IPS-15b (cell line): ENCODE data around the gene CCDC192.
"Not testable (repeated sequence)": the region's sequence is repeated elsewhere in the genome, so short reads cannot be mapped to it uniquely, and the experiment has no call there.

Experiments used
- H3K27me3 ChIP-seq: one replicate; pipeline ENCODE4 v1.6.1; 2013; ENCODE audit warnings: low read length; ENCODE audit not compliant: control insufficient read depth, insufficient read depth
- H3K36me3 ChIP-seq: one replicate; pipeline ENCODE4 v1.6.1; 2013; ENCODE audit warnings: low read length; ENCODE audit not compliant: control insufficient read depth, insufficient read depth
- H3K4me1 ChIP-seq: one replicate; pipeline ENCODE4 v1.6.1; 2013; ENCODE audit warnings: mild to moderate bottlenecking, low read length; ENCODE audit not compliant: control insufficient read depth, insufficient read depth
- H3K4me3 ChIP-seq: one replicate; pipeline ENCODE4 v1.5.1; 2013; ENCODE audit warnings: low read depth, low read length
- H3K9ac ChIP-seq: one replicate; pipeline ENCODE4 v1.6.1; 2013; ENCODE audit warnings: low read depth, mild to moderate bottlenecking, low read length
- H3K9me3 ChIP-seq: one replicate; pipeline ENCODE4 v1.6.1; 2013; ENCODE audit warnings: mild to moderate bottlenecking, low read length; ENCODE audit not compliant: control insufficient read depth, insufficient read depth

The CCDC192 gene

GRCh38 chr5:127702926-127703561 is at the start of gene CCDC192:
Gene CCDC192, plus strand, starts transcription at chr5:127703391. Its CDS starts 55 bp downstream, at chr5:127703446.
- no peak within 1 kb of the TSS for H3K9ac ChIP-seq
- no peaks in the 10 kb centered on the region for H3K9me3 ChIP-seq
- H3K36me3 ChIP-seq, result no peaks in the 10 kb centered on the region
- no peaks in the 10 kb centered on the region for H3K4me1 ChIP-seq
- H3K27me3 ChIP-seq, result no peaks in the 10 kb centered on the region
- H3K4me3 ChIP-seq, result no peak within 1 kb of the TSS

- Histone ChIP-seq H3K4me1 (peaks cover 2% of the 10 kb centered on the region), H3K9me3 (no peaks in the 10 kb centered on the region), H3K9ac (no peak overlapping the region), H3K36me3 (no peaks in the 10 kb centered on the region), H3K27me3 (no peaks in the 10 kb centered on the region), H3K4me3 (no peak overlapping the region)
Observed at GRCh38 chr5:127656825-127657224, 46.4 kb upstream of the CCDC192 start.

- Histone ChIP-seq H3K4me3 (no peak overlapping the region), H3K4me1 (peaks cover 2% of the 10 kb centered on the region), H3K9ac (no peak overlapping the region), H3K9me3 (no peaks in the 10 kb centered on the region), H3K36me3 (no peaks in the 10 kb centered on the region), H3K27me3 (no peaks in the 10 kb centered on the region)
Observed at GRCh38 chr5:127660047-127660733, 43.0 kb upstream of the CCDC192 start.

GRCh38 chr5:127664093-127664492 is 39.1 kb upstream of the CCDC192 start:
- H3K27me3 ChIP-seq, result no peaks in the 10 kb centered on the region
- H3K36me3 ChIP-seq, result no peaks in the 10 kb centered on the region
- H3K9ac ChIP-seq, result no peak overlapping the region

GRCh38 chr5:127665641-127666040 is 37.5 kb upstream of the CCDC192 start:
- H3K9me3 ChIP-seq, result no peaks in the 10 kb centered on the region
- H3K4me3 ChIP-seq, result no peak overlapping the region
- no peaks in the 10 kb centered on the region for H3K4me1 ChIP-seq
- H3K27me3 ChIP-seq, result no peaks in the 10 kb centered on the region
- H3K36me3 ChIP-seq, result no peaks in the 10 kb centered on the region
- H3K9ac ChIP-seq, result no peak overlapping the region

More at GRCh38 chr5:127664093-127664492, 39.1 kb upstream of the CCDC192 start:
- Histone ChIP-seq H3K4me1 (peaks cover 2% of the 10 kb centered on the region), H3K9me3 (no peaks in the 10 kb centered on the region), H3K4me3 (no peak overlapping the region)

- no peaks in the 10 kb centered on the region for H3K9me3 ChIP-seq
- no peak overlapping the region for H3K9ac ChIP-seq
- no peaks in the 10 kb centered on the region for H3K27me3 ChIP-seq
- no peaks in the 10 kb centered on the region for H3K36me3 ChIP-seq
- H3K4me3 ChIP-seq, result no peak overlapping the region
- no peaks in the 10 kb centered on the region for H3K4me1 ChIP-seq
Observed at GRCh38 chr5:127666043-127666716, 37.0 kb upstream of the CCDC192 start.

GRCh38 chr5:127667926-127668325 is 35.3 kb upstream of the CCDC192 start:
- Histone ChIP-seq H3K4me1 (no peaks in the 10 kb centered on the region), H3K9ac (no peak overlapping the region), H3K4me3 (no peak overlapping the region), H3K36me3 (no peaks in the 10 kb centered on the region), H3K9me3 (no peaks in the 10 kb centered on the region), H3K27me3 (no peaks in the 10 kb centered on the region)

- H3K27me3 ChIP-seq, result no peaks in the 10 kb centered on the region
Observed at GRCh38 chr5:127671218-127671617, 32.0 kb upstream of the CCDC192 start.

GRCh38 chr5:127673117-127673800 is 29.9 kb upstream of the CCDC192 start:
- Histone ChIP-seq H3K9ac (no peak overlapping the region), H3K4me3 (no peak overlapping the region), H3K27me3 (no peaks in the 10 kb centered on the region), H3K9me3 (no peaks in the 10 kb centered on the region), H3K4me1 (no peaks in the 10 kb centered on the region), H3K36me3 (no peaks in the 10 kb centered on the region)

More at GRCh38 chr5:127671218-127671617, 32.0 kb upstream of the CCDC192 start:
- Histone ChIP-seq H3K36me3 (no peaks in the 10 kb centered on the region), H3K9me3 (no peaks in the 10 kb centered on the region), H3K4me1 (no peaks in the 10 kb centered on the region), H3K4me3 (no peak overlapping the region), H3K9ac (no peak overlapping the region)

GRCh38 chr5:127676951-127677350 is 26.2 kb upstream of the CCDC192 start:
- H3K4me1 ChIP-seq, H3K9ac ChIP-seq, H3K4me3 ChIP-seq, H3K27me3 ChIP-seq, H3K9me3 ChIP-seq, H3K36me3 ChIP-seq: not testable (repeated sequence)

GRCh38 chr5:127679691-127680330 is 23.4 kb upstream of the CCDC192 start:
- H3K4me1 ChIP-seq, H3K27me3 ChIP-seq, H3K36me3 ChIP-seq, H3K9ac ChIP-seq, H3K4me3 ChIP-seq, H3K9me3 ChIP-seq: not testable (repeated sequence)
